K562 (cell line): Measurements from ENCODE around the gene PLEKHG5. TPM values are rescaled to one million over a fixed set of nuclear protein-coding genes. Genes with fewer than 3 reads are reported as not detected.

Source experiments
- ADNP ChIP-seq: fragments of 200-800 bp; sonication (Bioruptor generic); IDR thresholded peaks from 2 replicates; pipeline ENCODE4 v1.6.1; 2016; ENCODE audit warnings: missing genetic modification characterization, missing compliant biosample characterization
- CCNT2 ChIP-seq: IDR thresholded peaks from 2 replicates; pipeline ENCODE4 v1.6.1; 2011; ENCODE audit warnings: borderline replicate concordance, low read depth, mild to moderate bottlenecking, moderate library complexity, mixed read lengths, low read length; ENCODE audit not compliant: insufficient read length; ENCODE audit errors: extremely low read depth
- E2F1 ChIP-seq: sonication (generic); formaldehyde crosslinking; IDR thresholded peaks from 2 replicates; pipeline ENCODE4 v1.8.1; 2023; ENCODE audit warnings: mild to moderate bottlenecking, missing genetic modification reagents, moderate library complexity
- FOS ChIP-seq: IDR thresholded peaks from 3 replicates; pipeline ENCODE4 v1.6.1; 2011; ENCODE audit not compliant: insufficient read length; ENCODE audit errors: extremely low read depth
- FOXJ3 ChIP-seq: sonication (generic); formaldehyde crosslinking; IDR thresholded peaks from 2 replicates; pipeline ENCODE4 v1.4.0; 2020; ENCODE audit warnings: mild to moderate bottlenecking, missing genetic modification reagents
- GABPB2 ChIP-seq: fragments of 250-450 bp; sonication (Bioruptor Pico); conservative IDR thresholded peaks from 2 replicates; pipeline ENCODE4 v1.5.1; 2021; ENCODE audit warnings: mild to moderate bottlenecking
- GTF2A2 ChIP-seq: IDR thresholded peaks from 2 replicates; pipeline ENCODE4 v1.6.1; 2016; ENCODE audit warnings: mild to moderate bottlenecking, missing genetic modification characterization, missing compliant biosample characterization
- NR2C2 ChIP-seq, 2 experiments: fragments of 200-800 bp in 1 of 2; sonication (Bioruptor generic) in 1 of 2; sonication (generic) in 1 of 2; formaldehyde crosslinking in 1 of 2; IDR thresholded peaks; 2 replicates each; pipeline versions ENCODE4 v1.6.1 to v1.8.0; 2016 to 2022; ENCODE audit warnings: mild to moderate bottlenecking in 1 of 2, missing compliant biosample characterization in 1 of 2, missing genetic modification characterization in 1 of 2, missing genetic modification reagents in 1 of 2
- PHF20 ChIP-seq: fragments of 450-650 bp; IDR thresholded peaks from 2 replicates; pipeline ENCODE4 v1.6.1; 2018; ENCODE audit not compliant: partially characterized antibody
- RBM15 ChIP-seq: fragments of 200-400 bp; formaldehyde crosslinking; IDR thresholded peaks from 2 replicates; pipeline ENCODE4 v1.6.1; 2018; ENCODE audit warnings: mild to moderate bottlenecking, low read length, moderate library complexity; ENCODE audit not compliant: insufficient read depth
- SIN3A ChIP-seq, 2 experiments: fragments of 150-350 bp in 1 of 2; IDR thresholded peaks; 2 replicates each; pipeline ENCODE4 v1.6.1; 2011 to 2016; ENCODE audit warnings: borderline replicate concordance in 2 of 2, low read depth in 2 of 2, low read length in 2 of 2, mild to moderate bottlenecking in 2 of 2, moderate library complexity in 2 of 2; ENCODE audit not compliant: control insufficient read depth in 1 of 2
- SIN3B ChIP-seq: fragments of 450-650 bp; IDR thresholded peaks from 2 replicates; pipeline ENCODE4 v1.6.1; 2017; ENCODE audit warnings: low read depth, mild to moderate bottlenecking, moderate library complexity
- SNRNP70 ChIP-seq: fragments of 200-400 bp; formaldehyde crosslinking; optimal IDR thresholded peaks from 2 replicates; pipeline ENCODE3; 2017; ENCODE audit warnings: low read depth, low read length
- TFE3 ChIP-seq: fragments of 450-650 bp; formaldehyde crosslinking; IDR thresholded peaks from 2 replicates; pipeline ENCODE4 v1.4.0; 2020; ENCODE audit warnings: mild to moderate bottlenecking, mixed read lengths
- TSC22D4 ChIP-seq: fragments of 450-650 bp; IDR thresholded peaks from 2 replicates; pipeline ENCODE4 v1.6.1; 2016; ENCODE audit warnings: missing genetic modification characterization, missing biosample characterization, control low read depth
- ZBTB1 ChIP-seq: sonication (generic); formaldehyde crosslinking; IDR thresholded peaks from 2 replicates; pipeline ENCODE4 v1.8.1; 2023; ENCODE audit warnings: missing genetic modification reagents, low read depth, mild to moderate bottlenecking, borderline replicate concordance
- ZNF282 ChIP-seq: sonication (generic); formaldehyde crosslinking; IDR thresholded peaks from 2 replicates; pipeline ENCODE4 v1.8.1; 2023; ENCODE audit warnings: missing genetic modification reagents
- polyA plus RNA-seq, 8 experiments: library from polyadenylated mRNA; depleted of rRNA in 4 of 8; stranded (reverse) in 5 of 8; unstranded in 3 of 8; fragments of >200 nt; fragmentation: Nextera tagmentation in 2 of 8; fragmentation: Illumina TruSeq in 1 of 8; extraction: Ambion mirVana in 2 of 8; extraction: Trizol in 1 of 8; gene quantifications; 2 replicates each; pipeline versions ENCODE4 v1.2.1 to v1.2.3, GENCODE V29; 2011 to 2014; ENCODE audit warnings: inconsistent platforms in 1 of 8, missing spikeins in 1 of 8
- total RNA-seq, 7 experiments: library from RNA; depleted of rRNA in 6 of 7; stranded (reverse); fragments of >200 nt in 6 of 7; fragmentation: Illumina TruSeq in 2 of 7; extraction: Trizol in 2 of 7; gene quantifications; 2 replicates each; pipeline versions ENCODE4 v1.2.1 to v1.2.3, GENCODE V29; 2011 to 2021; ENCODE audit warnings: low replicate concordance in 1 of 7
- TF ChIP-seq, protein P1 (sequence below): fragments of 450-650 bp; IDR thresholded peaks from one replicate; pipeline ENCODE4 v1.6.1; 2018; ENCODE audit warnings: mild to moderate bottlenecking, moderate library complexity; ENCODE audit not compliant: partially characterized antibody
- TF ChIP-seq, protein P2 (sequence below): fragments of 450-650 bp; IDR thresholded peaks from 2 replicates; pipeline ENCODE4 v1.6.1; 2016; ENCODE audit warnings: missing biosample characterization, missing genetic modification characterization

Gene PLEKHG5
- total and polyA plus RNA-seq, 9 of the 15 experiments (the other 6 are each of a cell fraction or from before 2014, with no cell fraction given): 0.04 to 0.29 (median 0.09) TPM; not detected in 3

- TF ChIP-seq CCNT2: peak; percentile 16
- TF ChIP-seq SIN3B: no peak
- no peak for TF ChIP-seq TFE3 (CRISPR knock-in tag)
- peak; percentile 88 for TF ChIP-seq ZBTB1 (CRISPR knock-in tag)
- TF ChIP-seq GABPB2 (CRISPR knock-in tag): no peak
- TF ChIP-seq, protein P1, sequence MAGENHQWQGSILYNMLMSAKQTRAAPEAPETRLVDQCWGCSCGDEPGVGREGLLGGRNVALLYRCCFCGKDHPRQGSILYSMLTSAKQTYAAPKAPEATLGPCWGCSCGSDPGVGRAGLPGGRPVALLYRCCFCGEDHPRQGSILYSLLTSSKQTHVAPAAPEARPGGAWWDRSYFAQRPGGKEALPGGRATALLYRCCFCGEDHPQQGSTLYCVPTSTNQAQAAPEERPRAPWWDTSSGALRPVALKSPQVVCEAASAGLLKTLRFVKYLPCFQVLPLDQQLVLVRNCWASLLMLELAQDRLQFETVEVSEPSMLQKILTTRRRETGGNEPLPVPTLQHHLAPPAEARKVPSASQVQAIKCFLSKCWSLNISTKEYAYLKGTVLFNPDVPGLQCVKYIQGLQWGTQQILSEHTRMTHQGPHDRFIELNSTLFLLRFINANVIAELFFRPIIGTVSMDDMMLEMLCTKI: no peak
- TF ChIP-seq SIN3A (IDR thresholded peaks at IDR 0.05; ENCODE audit: borderline replicate concordance in 2 of 2, control insufficient read depth in 1 of 2, low read depth in 2 of 2, low read length in 2 of 2): no peak
- TF ChIP-seq, protein P2, sequence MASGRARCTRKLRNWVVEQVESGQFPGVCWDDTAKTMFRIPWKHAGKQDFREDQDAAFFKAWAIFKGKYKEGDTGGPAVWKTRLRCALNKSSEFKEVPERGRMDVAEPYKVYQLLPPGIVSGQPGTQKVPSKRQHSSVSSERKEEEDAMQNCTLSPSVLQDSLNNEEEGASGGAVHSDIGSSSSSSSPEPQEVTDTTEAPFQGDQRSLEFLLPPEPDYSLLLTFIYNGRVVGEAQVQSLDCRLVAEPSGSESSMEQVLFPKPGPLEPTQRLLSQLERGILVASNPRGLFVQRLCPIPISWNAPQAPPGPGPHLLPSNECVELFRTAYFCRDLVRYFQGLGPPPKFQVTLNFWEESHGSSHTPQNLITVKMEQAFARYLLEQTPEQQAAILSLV (tag): no peak
- peak; percentile 30 for TF ChIP-seq PHF20
- TF ChIP-seq GTF2A2 (tag): no peak
- no peak for TF ChIP-seq FOS
- no peak for TF ChIP-seq E2F1
- 0 out of 2 replicates have a peak, but pooled peaks have one; percentile 16 for TF ChIP-seq NR2C2 (CRISPR knock-in tag; IDR thresholded peaks at IDR 0.05)
- peak; percentile 37; the same call in 1 of the 2 replicates for TF ChIP-seq NR2C2 (tag; IDR thresholded peaks at IDR 0.05)
- TF ChIP-seq RBM15: no peak
- TF ChIP-seq SNRNP70: no peak
- TF ChIP-seq ADNP (tag): no peak
- TF ChIP-seq ZNF282 (CRISPR knock-in tag): no peak
- no peak for TF ChIP-seq TSC22D4
- TF ChIP-seq FOXJ3 (CRISPR knock-in tag): no peak
Measured at GRCh38 chr1:6440198-6441126, 51.0 kb downstream of the PLEKHG5 start (continued).
